Activated naive CD8-positive, alpha-beta T cell (primary cell): ENCODE data around the gene CER1.
"Not testable (repeated sequence)": the region's sequence is repeated elsewhere in the genome, so short reads cannot be mapped to it uniquely, and the experiment has no call there.

Experiments used
- H3K27ac Mint-ChIP-seq: one replicate; pipeline ENCODE4 v1.8.0; 2021; ENCODE audit warnings: mixed read lengths
- H3K27me3 Mint-ChIP-seq: one replicate; pipeline ENCODE4 v1.8.0; 2021; ENCODE audit warnings: mixed read lengths
- H3K36me3 Mint-ChIP-seq: one replicate; pipeline ENCODE4 v1.8.0; 2021; ENCODE audit warnings: mixed read lengths
- H3K4me1 Mint-ChIP-seq: one replicate; pipeline ENCODE4 v1.8.0; 2021; ENCODE audit warnings: low read depth, mixed read lengths
- H3K4me3 Mint-ChIP-seq: one replicate; pipeline ENCODE4 v1.8.0; 2021; ENCODE audit warnings: mild to moderate bottlenecking, mixed read lengths
- H3K9me3 Mint-ChIP-seq: one replicate; pipeline ENCODE4 v1.8.0; 2021; ENCODE audit warnings: low read depth, mixed read lengths

The CER1 gene

DNA sequence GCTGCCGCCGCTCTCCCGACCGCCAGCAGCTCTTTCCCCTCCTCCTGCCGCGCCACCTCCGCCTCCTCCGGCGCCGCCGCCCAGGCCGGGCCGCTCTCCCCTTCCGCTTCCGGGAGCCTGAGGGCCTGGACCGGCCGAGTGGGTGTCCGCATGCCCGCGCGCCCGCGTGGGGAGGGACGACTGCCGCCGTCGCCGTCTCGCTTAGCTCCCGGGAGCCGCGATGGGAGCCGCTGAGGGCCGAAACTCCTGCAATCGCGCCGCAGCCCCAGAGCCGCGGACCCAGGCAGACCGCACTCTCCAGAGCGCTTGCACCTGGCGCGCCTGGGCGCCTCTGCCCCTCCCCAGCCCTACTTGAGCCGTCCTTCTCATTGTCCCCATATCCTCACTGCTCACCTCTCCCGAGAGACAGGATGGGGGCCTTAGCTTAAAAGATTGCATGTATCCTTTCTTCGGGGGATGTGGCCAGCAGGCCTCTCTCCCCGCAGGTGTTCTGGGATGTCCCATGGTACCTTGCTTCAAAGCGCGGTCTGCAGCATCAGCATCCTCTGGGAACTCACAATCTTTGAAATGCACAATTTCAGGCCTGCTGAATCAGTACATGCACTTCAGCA is 29.2 kb downstream of the CER1 start, which contains the start of gene ZDHHC21:
Gene ZDHHC21, minus strand, starts transcription at position 182 of the 611 bp plus-strand sequence. CDS start 19,092 bp downstream, outside the sequence.
- Mint-ChIP-seq H3K9me3 (no peaks in the 10 kb centered on the region), H3K4me1 (peaks cover 30% of the 10 kb centered on the region), H3K36me3 (peaks cover 2% of the 10 kb centered on the region), H3K27ac (peak within 1 kb of the TSS; percentile 92), H3K4me3 (peak within 1 kb of the TSS; percentile 96), H3K27me3 (peaks cover 2% of the 10 kb centered on the region)

DNA sequence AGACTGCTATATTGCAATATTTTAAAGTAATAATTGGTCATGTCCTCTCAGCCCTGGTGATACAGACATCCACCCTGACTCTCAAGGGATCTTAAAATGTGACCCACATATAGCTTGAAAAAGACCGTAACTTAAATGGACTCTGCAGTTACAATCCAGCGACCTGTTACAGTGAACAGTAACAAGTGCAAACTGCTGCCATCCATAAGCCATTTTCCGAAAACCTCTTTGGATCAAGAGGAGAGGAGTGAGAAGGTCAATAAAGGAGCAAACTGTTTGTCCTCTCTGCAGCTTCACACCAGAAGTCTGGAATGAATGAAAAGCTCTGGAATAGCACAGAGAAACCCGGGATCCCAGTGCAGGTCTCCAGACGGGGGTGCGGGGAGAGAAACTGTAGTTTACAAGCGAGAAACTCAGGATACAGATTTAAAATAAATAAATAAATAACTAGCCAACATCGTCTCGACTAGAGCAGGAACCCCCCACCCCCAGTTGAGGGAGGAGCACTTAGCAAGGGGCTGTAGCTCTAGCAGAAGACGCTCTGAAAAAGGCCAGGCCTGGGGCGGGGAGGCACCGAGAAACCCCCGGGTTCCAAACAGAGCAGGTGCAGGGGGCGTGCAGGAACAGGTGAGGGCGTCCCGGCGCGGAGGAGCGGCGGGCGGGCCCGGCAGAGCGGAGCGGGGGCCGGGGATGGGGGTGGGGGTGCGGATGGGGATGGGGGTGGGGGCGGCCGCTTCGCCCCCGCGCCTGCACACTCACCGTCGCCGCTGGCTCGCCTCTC is 29.9 kb downstream of the CER1 start:
- peak overlapping the region; percentile 96 for H3K4me3 Mint-ChIP-seq
- peaks cover 30% of the 10 kb centered on the region for H3K4me1 Mint-ChIP-seq
- H3K27ac Mint-ChIP-seq = peak overlapping the region; percentile 66
- H3K27me3 Mint-ChIP-seq = peaks cover 2% of the 10 kb centered on the region
- H3K9me3 Mint-ChIP-seq = no peaks in the 10 kb centered on the region
- peaks cover 5% of the 10 kb centered on the region for H3K36me3 Mint-ChIP-seq

DNA sequence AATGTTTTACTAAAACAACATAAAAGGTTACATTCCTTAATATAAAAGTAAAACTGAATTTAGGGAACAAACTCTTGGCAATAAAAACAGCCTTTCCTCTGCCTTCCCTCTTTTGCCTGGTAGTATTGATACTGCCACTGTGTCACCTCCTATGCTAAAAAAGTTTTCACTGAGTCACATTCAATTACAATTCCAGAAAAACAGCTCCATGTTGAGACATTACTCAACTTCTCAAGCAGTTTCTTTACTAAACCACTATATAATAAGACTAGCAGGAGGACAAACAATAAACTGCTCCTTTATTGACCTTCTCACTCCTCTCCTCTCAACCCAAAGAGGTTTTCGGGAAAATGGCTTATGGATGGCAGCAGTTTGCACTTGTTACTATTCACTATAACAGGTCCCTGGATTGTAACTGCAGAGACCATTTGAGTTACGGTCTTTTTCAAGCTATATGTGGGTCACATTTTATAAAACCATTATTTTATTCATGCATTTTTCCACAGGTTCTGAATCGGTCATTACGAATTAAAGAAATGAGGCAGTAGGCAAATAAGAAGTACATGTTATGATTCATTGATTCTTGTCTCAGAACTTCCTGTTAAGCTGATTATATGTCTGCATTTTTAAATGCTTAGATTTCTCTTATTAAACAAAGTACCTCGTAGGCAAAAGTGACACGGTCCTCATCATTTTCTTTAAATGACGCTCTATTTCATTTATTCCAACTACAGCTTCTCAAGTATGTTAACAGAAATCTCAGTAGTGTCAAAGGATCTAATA is 31.4 kb downstream of the CER1 start:
- Mint-ChIP-seq H3K27me3 (no peaks in the 10 kb centered on the region), H3K9me3 (no peaks in the 10 kb centered on the region), H3K4me1 (peaks cover 30% of the 10 kb centered on the region), H3K36me3 (peaks cover 5% of the 10 kb centered on the region), H3K4me3 (no peak overlapping the region), H3K27ac (no peak overlapping the region)

DNA sequence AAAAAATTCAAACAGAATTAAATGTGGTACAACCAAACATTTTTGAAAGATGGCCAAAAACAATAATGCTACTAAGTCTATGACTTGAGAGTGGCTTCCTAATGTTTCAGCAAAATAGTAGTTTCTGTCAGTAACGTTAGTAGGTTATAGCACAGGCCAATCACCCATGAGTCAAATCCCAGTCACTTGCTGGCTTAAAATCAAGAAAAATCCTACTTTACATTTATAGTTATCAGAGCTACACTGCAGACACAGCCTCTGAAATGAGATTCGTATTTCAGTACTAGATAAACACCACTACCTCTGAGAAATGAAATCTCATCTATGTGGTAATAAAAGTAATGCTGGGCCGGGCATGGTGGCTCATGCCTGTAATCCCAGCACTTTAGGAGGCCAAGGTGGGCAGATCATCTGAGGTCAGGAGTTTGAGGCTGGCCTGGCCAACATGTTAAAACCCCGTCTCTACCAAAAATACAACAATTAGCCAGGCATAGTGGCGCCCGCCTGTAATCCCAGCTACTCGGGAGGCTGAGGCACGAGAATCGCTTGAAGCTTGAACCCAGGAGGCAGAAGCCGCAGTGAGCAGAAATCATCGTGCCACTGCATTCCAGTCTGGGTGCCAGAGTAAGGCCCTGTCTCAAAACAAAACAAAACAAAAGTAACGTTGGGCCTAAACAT is 35.4 kb downstream of the CER1 start:
- Mint-ChIP-seq H3K36me3 (peaks cover 19% of the 10 kb centered on the region), H3K4me1 (peaks cover 17% of the 10 kb centered on the region), H3K9me3 (no peaks in the 10 kb centered on the region), H3K27ac (no peak overlapping the region), H3K4me3 (no peak overlapping the region), H3K27me3 (no peaks in the 10 kb centered on the region)

DNA sequence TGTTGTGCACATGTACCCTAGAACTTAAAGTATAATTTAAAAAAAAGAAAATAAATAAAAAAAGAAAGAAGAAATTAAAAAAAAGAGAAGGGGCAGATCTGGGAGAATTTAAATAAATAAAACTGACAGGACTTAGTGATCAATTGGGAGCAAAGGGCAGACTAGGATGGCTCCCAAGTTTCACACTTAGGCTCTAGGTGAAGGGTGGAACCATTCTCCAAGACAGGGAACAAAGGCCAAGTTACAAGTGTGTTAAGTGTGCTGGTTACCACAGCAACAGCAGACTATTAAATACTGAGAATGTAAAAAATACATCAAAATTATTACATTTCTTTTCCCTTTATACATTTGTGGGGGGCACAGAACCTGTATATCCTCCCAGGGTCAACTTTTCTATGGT is 36.4 kb downstream of the CER1 start:
- H3K27ac Mint-ChIP-seq = no peak overlapping the region
- no peaks in the 10 kb centered on the region for H3K27me3 Mint-ChIP-seq
- H3K36me3 Mint-ChIP-seq = peaks cover 19% of the 10 kb centered on the region
- no peak overlapping the region for H3K4me3 Mint-ChIP-seq
- no peaks in the 10 kb centered on the region for H3K9me3 Mint-ChIP-seq
- peaks cover 9% of the 10 kb centered on the region for H3K4me1 Mint-ChIP-seq

DNA sequence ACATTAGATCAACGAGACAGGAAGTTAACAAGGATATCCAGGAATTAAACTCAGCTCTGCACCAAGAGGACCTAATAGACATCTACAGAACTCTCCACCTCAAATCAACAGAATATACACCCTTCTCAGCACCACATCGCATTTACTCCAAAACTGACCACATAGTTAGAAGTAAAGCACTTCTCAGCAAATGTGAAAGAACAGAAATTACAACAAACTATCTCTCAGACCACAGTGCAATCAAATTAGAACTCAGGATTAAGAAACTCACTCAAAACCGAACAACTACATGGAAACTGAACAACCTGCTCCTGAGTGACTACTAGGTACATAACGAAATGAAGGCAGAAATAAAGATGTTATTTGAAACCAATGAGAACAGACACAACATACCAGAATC is 39.9 kb downstream of the CER1 start:
- H3K4me3 Mint-ChIP-seq = not testable (repeated sequence)
- peaks cover 23% of the 10 kb centered on the region for H3K36me3 Mint-ChIP-seq

DNA sequence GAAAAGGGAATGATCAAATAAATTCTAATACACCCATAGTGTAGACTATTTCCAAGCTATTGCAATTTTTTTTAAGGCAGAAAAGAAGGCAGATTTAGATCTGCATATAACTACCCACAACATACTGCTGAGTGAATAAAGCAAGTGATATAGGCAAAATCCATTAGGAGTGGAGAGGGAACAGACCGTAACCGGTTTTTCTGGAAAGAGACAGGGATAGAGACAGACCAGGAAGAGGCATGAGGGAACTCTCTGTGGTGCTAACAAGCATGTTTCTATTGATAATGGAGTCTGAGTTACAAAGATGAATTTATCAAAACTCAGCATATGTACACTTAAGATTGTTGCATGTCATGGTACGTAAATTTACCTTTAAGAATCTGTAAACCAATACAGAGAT is 43.8 kb downstream of the CER1 start:
- Mint-ChIP-seq H3K27me3 (no peaks in the 10 kb centered on the region), H3K27ac (no peak overlapping the region), H3K4me1 (peaks cover 1% of the 10 kb centered on the region), H3K4me3 (no peak overlapping the region), H3K9me3 (no peaks in the 10 kb centered on the region), H3K36me3 (peaks cover 20% of the 10 kb centered on the region)

More for the DNA sequence above, 39.9 kb downstream of the CER1 start:
- H3K4me1 Mint-ChIP-seq, H3K27ac Mint-ChIP-seq, H3K27me3 Mint-ChIP-seq, H3K9me3 Mint-ChIP-seq: not testable (repeated sequence)

DNA sequence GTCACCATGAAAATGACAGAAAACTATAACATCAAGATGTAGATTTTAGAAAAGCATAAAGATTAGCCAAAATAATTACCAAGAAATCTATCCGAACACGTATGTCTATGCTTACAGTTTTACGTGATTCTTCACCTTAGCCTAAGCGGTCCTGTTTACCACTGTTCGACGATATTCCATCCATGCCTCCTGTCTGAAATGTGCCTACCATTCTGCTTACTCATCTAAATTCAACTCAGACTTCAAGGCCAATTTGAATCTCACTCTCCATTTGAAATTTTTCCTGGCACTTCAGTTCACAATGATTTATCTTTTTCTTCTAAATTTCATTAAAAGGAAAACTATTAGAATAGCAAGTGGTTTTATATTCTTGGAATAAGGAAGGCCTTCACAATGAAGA is 44.7 kb downstream of the CER1 start:
- peaks cover 18% of the 10 kb centered on the region for H3K36me3 Mint-ChIP-seq
- H3K9me3 Mint-ChIP-seq = no peaks in the 10 kb centered on the region
- H3K27ac Mint-ChIP-seq = no peak overlapping the region
- H3K4me3 Mint-ChIP-seq = no peak overlapping the region
- no peaks in the 10 kb centered on the region for H3K27me3 Mint-ChIP-seq
- H3K4me1 Mint-ChIP-seq = peaks cover 1% of the 10 kb centered on the region

DNA sequence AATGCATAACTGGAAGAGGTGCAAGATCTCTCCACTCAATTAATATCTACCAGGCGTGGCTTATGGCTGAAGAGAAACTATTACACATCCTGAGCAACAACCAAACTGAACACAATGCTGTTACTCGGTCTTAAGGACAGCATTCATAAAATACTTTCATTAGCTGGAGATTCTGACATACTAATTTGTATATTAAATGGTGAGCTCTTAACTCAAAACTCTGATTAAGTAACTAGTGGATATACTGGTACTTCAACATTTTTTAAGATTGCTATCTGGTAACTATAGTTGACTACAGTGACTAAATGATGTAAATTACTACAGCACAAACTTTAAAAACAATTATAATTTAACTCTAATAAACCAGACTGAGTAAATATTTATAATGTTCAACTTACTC is 45.1 kb downstream of the CER1 start:
- Mint-ChIP-seq H3K9me3 (no peaks in the 10 kb centered on the region), H3K36me3 (peaks cover 14% of the 10 kb centered on the region), H3K4me3 (no peak overlapping the region), H3K27me3 (no peaks in the 10 kb centered on the region), H3K27ac (no peak overlapping the region), H3K4me1 (peaks cover 1% of the 10 kb centered on the region)

DNA sequence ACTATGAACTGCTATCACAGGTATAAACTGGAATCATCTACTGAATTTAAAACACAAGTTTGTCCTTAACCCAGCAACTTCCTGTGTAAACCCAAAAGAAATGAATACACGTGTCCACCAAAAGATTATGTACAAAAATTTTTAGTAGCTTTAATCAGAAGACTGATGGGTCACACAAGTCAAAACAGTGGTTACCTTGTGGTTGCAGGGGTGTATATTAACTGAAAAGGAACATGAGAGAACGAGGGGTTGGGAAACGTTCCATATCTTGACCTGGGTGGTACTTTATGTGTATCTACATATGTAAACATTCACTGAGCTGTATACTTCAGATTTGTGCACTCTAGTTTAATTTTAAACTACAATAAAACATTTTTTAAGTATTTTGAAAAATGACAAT is 47.9 kb downstream of the CER1 start:
- peaks cover 18% of the 10 kb centered on the region for H3K36me3 Mint-ChIP-seq
- H3K9me3 Mint-ChIP-seq = no peaks in the 10 kb centered on the region
- H3K4me3 Mint-ChIP-seq = no peak overlapping the region
- peaks cover 1% of the 10 kb centered on the region for H3K4me1 Mint-ChIP-seq
- no peaks in the 10 kb centered on the region for H3K27me3 Mint-ChIP-seq
- no peak overlapping the region for H3K27ac Mint-ChIP-seq

DNA sequence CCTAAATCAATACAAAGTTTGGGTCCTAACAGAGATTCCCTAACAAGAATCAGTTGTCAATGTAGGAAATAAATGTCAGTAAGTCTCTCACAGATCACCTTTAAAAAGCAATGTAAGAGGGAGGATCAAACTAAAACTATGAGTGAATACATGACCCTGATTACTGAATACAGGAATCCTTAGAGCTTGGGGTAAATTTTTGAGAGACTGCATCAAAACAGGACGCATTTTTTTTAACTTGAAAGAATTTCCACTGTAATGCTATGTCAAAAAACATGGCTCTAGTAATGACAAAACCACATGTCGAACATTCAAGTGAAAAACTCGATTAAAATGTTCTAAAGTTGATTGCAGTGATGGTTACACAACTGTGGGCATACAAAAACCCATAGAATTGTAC is 51.2 kb downstream of the CER1 start:
- peaks cover 9% of the 10 kb centered on the region for H3K36me3 Mint-ChIP-seq
- peaks cover 1% of the 10 kb centered on the region for H3K4me1 Mint-ChIP-seq
- H3K27ac Mint-ChIP-seq = no peak overlapping the region
- H3K27me3 Mint-ChIP-seq = no peaks in the 10 kb centered on the region
- H3K4me3 Mint-ChIP-seq = no peak overlapping the region
- H3K9me3 Mint-ChIP-seq = no peaks in the 10 kb centered on the region

DNA sequence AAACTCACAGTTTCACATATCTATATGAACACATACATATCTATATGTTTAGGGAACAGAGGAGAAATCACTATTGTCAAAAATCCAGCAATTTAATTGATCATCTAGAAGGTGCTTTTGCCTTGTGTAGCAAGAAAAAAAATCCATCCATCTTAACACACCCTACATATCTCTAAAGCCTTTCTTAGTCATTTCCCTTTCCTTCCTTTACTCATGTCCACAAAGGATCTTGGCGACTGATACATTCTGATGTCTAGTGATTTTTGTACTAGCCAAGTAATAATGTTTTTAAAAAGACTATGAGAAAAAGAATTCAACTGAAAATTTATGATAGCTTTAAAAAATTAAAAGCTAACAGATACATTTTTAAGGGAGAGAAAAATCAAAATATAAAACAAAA is 51.8 kb downstream of the CER1 start:
- H3K27ac Mint-ChIP-seq = no peak overlapping the region
- peaks cover 1% of the 10 kb centered on the region for H3K4me1 Mint-ChIP-seq

More for the DNA sequence above, 51.8 kb downstream of the CER1 start:
- Mint-ChIP-seq H3K9me3 (no peaks in the 10 kb centered on the region), H3K27me3 (no peaks in the 10 kb centered on the region), H3K4me3 (no peak overlapping the region), H3K36me3 (peaks cover 9% of the 10 kb centered on the region)
